ENCODE measurements around the gene GINS2.

GINS2 gene

DNA sequence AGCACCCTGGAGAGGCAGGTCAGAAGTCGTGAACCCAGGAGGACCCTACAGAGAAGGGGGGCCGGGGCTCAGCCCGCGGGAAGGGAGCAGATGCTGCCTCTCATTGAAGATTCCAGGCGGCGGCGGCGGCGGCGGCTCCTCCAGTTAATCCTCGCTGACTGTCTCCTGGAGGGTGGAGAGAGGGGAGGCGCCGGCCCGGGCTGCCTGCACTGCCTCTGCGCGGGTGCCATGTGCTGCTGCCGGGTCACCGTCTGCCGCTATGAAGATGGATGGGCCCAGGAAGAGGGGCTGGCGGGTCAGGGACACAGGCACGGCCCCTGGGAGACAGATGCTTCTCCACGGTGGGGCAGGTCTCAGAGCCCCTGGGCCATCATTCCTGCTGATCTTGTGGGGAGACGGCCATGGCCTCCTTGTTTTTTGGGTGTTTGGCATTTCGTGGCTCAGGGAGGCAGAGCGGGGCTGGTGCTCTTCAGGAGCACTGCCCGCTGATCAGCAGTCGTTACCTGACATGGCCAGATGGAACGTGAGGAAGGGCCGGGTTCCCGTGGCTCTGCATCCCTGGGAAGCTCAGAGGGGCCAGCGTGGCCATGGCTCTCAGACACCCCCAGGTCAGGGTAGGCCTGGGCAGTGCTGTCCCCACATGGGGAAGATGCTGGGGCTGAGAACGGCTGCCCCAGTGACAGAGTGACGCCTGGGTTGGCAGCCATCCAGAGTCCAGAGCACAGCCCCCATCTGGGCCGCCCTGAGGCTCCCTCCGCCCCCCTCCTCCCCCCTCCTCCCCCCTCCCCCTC is 36.1 kb downstream of the GINS2 start:
- peak; percentile 73 for DNase-seq

DNA sequence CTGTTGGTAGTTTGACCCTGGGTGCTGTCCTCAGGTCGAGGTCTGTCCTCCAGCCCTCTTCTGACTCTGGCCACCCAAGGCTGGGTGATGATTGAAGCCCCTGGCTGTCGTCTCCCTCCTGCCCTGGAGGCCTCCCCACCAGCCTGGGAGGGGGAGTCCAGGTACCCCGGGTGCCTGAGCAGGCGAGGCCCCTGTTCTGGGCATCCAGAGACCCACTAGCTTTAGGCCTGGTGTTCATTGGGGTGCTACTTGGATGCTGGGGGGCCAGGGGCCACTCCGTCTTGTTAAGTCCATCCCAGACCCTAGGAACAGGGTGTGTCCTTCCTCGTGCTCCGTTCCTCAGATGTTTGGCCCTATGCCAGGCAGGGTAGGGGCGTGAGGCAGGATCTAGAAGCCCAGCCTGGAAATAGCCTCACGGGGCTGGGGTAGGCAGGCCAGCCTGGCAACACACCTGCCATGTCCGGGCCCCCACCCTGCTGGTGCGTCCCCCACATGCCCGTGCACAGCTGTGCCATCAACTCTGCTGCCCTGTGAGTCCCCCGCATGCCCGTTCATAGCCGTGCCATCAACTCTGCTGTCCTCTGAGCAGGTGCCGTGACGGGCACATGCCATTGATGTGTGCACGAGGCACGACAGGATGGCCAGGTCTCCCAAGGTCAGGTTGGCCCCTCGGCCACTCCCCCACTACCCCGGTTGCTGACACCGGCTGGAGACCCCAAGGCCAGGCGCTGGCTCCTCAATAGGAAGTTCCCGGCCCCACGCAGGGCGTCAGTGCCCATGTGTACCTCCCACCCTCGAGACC is 36.9 kb downstream of the GINS2 start:
- peak; percentile 23 for DNase-seq

- peak; percentile 38 for DNase-seq
These were observed 37.7 kb downstream of the GINS2 start for GRCh38 chr16:85650844-85651628.

DNA sequence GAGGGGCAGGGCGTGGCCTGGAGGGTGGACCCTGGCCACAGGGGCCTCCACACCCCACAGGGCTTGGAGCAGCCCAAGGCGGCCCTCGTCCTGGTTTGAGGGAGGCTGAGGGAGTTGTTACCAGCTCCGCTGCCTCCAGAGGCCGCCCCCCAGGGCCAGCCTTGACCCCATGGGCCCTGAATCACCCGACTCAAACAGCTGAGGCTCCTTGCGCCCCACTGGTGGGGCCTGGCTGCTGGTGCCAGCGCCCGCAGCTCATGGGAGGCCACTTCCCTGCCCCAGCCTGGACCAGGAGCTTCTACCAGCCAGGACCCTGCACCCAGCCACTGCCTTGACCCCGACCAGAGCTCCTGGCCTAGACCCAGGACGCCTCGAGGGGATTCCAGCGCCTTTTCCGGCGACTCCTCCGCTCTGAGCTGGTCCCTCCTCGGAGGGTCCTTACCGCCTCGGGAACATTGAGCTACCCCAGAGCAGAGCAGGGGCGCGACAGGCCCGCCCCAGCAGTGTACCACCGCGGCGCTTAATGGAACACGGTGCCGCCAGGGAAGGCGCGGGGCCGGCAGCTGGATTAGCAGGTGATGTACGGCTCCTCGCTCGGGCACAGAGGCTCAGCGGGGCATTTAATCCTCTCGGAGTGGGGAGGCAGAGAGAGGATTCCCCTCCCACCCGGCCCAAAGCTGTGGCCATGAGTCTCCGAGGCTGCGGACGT is 38.5 kb downstream of the GINS2 start:
- no peak for DNase-seq

DNA sequence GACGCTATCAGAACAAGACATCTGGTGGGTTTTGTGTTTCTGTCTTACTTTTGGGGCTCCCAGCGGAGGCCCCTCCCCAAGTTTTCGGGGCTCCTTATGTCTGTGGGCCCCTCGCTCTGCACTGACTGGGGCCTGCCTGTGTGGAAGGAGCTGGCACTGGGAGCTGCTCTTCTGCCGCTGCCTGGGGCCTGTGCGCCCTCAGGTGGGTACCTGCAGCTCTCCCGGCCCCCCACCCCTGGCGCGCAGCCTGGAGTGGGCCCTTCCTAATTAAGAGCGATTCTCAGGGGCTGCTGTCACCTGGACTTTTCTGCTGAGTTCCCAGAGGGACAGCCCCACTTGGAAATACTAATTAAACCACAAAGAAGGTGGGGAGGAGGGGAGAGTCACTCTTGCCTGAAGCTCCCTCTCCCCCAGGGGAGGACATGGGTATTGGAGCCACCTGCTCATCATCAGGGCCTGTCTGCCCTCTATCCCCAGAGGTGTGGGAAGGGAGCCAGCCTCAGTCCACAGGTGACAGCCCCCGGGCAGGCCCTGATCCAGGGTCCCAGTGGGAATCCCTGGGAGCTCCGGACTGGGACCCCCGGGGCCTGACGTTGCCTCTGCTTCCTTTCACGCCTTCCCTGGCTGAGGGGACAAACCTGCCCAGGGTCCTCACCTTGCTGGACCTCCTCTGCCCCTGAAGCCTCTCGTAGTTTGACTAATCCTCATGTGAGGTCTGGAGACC is 39.2 kb downstream of the GINS2 start:
- no peak for DNase-seq

DNA sequence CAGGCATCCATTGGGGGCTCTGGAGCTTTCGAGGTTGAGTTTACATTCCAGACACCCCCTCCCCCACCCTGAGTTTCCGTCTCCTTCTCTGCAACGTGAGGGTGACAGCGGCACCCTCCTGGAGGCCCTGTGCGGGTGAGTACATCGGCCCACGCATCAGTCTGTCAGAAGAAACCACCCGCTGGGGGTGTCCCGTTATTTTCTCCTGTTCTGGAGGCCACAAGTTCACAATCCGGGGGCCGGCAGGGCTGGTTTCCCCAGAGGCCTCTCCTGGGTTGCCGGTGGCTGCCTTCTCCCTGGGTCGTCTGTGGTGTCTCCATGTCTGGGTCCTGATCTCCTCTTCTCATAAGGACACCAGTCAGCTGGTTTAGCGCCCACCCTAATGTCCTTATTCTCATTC is 39.9 kb downstream of the GINS2 start:
- no peak for DNase-seq

DNA sequence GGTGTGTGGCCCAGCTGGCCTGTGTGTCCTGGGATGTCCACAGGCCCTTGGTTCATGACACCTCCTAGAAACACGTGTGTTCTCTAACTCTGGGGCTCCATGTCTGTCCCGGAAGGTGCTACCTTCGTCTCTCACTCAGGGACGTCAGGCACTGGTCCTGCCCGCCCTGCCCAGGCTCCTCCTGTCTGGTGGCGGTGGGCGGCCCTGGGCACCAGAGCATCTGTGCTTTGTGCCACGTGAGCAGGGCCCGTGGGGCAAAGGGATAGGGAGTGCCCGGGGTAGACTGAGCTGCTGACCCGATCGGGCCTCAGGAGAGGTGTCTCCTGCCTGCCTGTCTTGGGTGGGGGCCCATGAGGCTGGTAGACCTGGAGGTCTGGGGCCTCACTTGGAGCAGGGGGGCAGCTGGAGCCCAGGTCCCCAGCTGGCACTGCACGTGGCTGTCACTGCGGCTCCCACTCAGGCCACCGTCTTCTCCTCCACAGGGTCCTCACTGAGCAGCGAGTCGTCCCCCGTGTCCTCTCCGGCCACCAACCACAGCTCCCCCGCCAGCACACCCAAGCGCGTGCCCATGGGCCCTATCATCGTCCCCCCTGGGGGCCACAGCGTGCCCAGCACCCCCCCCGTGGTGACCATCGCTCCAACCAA is 40.6 kb downstream of the GINS2 start:
- DNase-seq: no peak

- no peak for DNase-seq
These were observed 41.8 kb downstream of the GINS2 start for GRCh38 chr16:85646976-85647375.

DNA sequence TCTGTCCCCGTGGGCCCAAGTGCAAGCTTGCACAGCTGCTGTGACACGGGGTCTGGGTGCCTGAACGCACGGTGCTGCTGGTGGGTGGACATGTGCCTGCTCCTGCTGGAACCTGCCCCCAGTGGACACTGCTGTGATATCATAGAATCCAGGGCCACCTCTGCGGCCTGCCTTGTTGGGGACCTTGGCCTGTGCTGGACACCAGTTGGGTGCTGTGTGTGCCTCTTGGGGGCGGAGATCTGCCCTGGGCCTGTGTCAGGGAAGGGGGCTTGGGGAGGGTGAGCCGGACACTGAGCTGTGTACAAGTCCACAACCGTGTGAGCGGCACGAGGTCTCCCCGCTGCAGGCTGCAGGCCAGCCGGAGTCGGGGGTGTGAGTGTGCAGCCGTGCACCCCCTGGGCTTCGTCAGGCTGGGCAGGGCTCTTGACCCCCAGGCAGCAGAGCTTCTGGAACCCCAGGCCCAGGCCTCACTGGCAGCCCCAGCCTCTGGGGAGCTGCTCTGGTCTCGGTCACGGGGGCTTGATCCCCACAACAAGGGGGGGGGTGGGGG is 42.3 kb downstream of the GINS2 start:
- no peak for DNase-seq

GRCh38 chr16:85645021-85645589 is 43.6 kb downstream of the GINS2 start:
- no peak for DNase-seq

DNA sequence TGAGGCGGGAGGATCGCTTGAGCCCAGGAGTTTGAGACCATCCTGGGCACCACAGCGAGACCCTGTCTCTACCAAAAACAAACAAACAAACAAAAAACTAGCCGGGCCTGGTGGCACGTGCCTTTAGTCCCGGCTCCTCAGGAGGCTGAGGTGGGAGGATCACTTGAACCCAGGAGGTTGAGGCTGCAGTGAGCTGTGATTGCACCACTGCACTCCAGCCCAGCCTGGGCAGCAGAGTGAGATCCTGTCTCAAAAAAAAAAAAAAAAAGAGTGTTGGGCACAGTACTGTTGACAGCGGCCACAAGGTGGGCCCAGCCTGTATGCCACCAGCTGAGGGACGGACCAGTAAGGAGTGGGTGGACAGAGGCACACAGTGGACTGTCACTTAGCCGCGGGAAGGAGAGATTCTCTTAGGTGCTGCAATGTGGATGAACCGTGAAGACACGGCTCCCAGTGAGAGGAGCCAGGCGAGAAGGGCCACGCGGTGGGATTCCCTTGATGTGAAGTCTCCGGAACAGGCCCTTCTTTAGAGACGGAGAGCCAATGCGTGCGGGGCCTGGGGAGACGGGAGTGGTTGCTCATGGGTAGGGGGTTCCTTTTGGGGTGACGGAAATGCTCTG is 44.6 kb downstream of the GINS2 start:
- DNase-seq: no peak

DNA sequence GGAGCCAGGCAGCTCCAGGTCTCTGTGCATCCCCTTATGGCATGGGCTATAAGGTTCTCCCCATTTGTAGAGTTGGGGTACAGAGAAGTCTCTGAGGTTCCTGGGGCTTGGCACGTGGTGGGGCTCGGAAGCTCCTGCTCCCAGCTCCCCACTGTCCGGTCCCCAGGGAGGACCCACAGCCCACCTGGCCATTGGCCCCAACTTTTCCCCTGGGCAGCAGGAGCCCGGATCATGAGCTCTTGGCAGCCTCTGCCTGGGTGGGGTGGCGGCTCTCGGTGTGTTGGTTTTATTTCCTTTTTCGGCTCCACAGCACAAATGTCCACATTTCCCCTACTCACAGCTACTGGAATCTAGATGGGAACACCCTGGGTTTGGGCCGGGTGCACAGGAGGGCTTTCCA is 45.1 kb downstream of the GINS2 start:
- DNase-seq: no peak

- no peak for DNase-seq
These were observed 45.9 kb downstream of the GINS2 start for GRCh38 chr16:85642762-85643358.

- no peak for DNase-seq
These were observed 47.0 kb downstream of the GINS2 start for GRCh38 chr16:85641776-85642176.

DNA sequence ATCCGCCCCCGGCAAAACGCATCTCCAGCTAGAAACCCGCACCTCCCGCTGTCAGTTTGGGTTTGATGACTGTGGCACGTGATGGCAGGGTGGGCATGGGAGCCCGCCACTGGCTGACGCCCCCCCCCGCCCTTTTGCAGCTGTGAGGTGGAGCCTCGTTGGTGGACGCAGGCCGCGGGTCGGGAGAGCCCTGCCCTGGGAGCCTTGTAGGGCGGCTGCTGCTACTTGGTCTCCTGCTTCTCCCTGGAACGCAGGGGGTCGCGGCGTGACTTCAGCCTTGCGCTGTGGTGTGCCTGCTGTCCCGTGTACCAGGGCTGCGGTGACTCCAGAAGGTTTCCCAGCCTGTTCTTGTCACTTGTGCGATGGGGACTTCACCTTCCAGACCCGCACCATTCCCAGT is 47.4 kb downstream of the GINS2 start:
- no peak for DNase-seq

GRCh38 chr16:85640585-85640984 is 48.2 kb downstream of the GINS2 start:
- DNase-seq: no peak

GRCh38 chr16:85640254-85640558 is 48.5 kb downstream of the GINS2 start:
- no peak for DNase-seq

GRCh38 chr16:85639529-85640253 is 49.1 kb downstream of the GINS2 start:
- no peak for DNase-seq

- DNase-seq: no peak
These were observed 49.9 kb downstream of the GINS2 start for GRCh38 chr16:85638695-85639409.

Data from fibroblast of upper back skin (primary cell).